T-cell (primary cell): ENCODE measurements around the gene ATP23. TPM values are rescaled to one million over a fixed set of nuclear protein-coding genes. Genes with fewer than 3 reads are reported as not detected.

Source experiments
- total RNA-seq, 35 experiments: library from RNA in 6 of 35; stranded (reverse) in 6 of 35; fragments of 120-200 nt in 1 of 35; gene quantifications; one replicate each; pipeline versions ENCODE4 v1.2.1 to v1.2.4 and lab custom pipeline; 2013 to 2026

ATP23 gene
- total RNA-seq, 5 donors from 2014 or later (not counting 1 experiment from before 2014, with no cell fraction given), result 3.1 to 9.7 (median 7.7) TPM

Other genes with a start within 250 kb of the ATP23 start
- gene OS9, start 247.4 kb upstream of the ATP23 start, total RNA-seq, result 100 to 1,000 TPM; 135 to 181 (median 164) TPM
- 10 to 100 TPM; 43.2 to 74.6 (median 66.4) TPM for gene AGAP2, start 202.8 kb upstream of the ATP23 start, total RNA-seq
- gene TSPAN31, start 196.5 kb upstream of the ATP23 start, total RNA-seq, result 10 to 100 TPM; 12.8 to 25.6 (median 15.5) TPM
- 10 to 100 TPM; 24.1 to 53.9 (median 46.2) TPM for gene CDK4, start 189.3 kb upstream of the ATP23 start, total RNA-seq
- 10 to 100 TPM; 45.4 to 72.9 (median 71.7) TPM for gene MARCHF9, start 186.5 kb upstream of the ATP23 start, total RNA-seq
- 1 to 10 TPM in 3 of 5 donors, under 1 TPM in 2; 0.76 to 2.1 (median 1.2) TPM for gene CYP27B1, start 174.5 kb upstream of the ATP23 start, total RNA-seq
- gene METTL1, start 169.5 kb upstream of the ATP23 start, total RNA-seq, result 10 to 100 TPM; 10.3 to 17.4 (median 14.5) TPM
- gene EEF1AKMT3, start 169.0 kb upstream of the ATP23 start, total RNA-seq, result 1 to 10 TPM; 2.4 to 5.1 (median 3.4) TPM
- gene TSFM, start 158.8 kb upstream of the ATP23 start, total RNA-seq, result 10 to 100 TPM; 15.5 to 21.5 (median 20.2) TPM
- gene AVIL, start 122.8 kb upstream of the ATP23 start, total RNA-seq, result 10 to 100 TPM in 1 of 5 donors, 1 to 10 TPM in 4; 2.2 to 12.3 (median 8.9) TPM
- 100 to 1,000 TPM; 132 to 246 (median 234) TPM for gene CTDSP2, start 94.8 kb upstream of the ATP23 start, total RNA-seq